Measurements from ENCODE around the gene RAB7A. TPM values are rescaled to one million over a fixed set of nuclear protein-coding genes. Genes with fewer than 3 reads are reported as not detected.

Gene RAB7A
- total and polyA plus RNA-seq, 2 of the 8 experiments (the other 6 are each of a cell fraction or from before 2014, with no cell fraction given), result 179 to 195 TPM

- Histone ChIP-seq H4K5ac (ENCODE audit: insufficient read length, low read depth, low read length) (no peak overlapping the region), H3K4me3 (ENCODE audit: extremely low read depth in 1 of 4, insufficient read depth in 2 of 4, low read depth in 3 of 4, low read length in 4 of 4) (no peak overlapping the region), H2BK20ac (ENCODE audit: low read length) (no peak overlapping the region), H3K9me3 (ENCODE audit: insufficient read depth in 2 of 2, low read depth in 1 of 2, low read length in 1 of 2) (no peaks in the 10 kb centered on the region), H3K9ac (replicated peaks in 1 of 4; ENCODE audit: extremely low read depth in 1 of 4, low read depth in 3 of 4, low read length in 3 of 4) (no peak overlapping the region), H2AFZ (ENCODE audit: low read length) (no peak overlapping the region), H3K4ac (replicated peaks; ENCODE audit: insufficient read length, low read depth, low read length) (no peak overlapping the region), H2BK12ac (ENCODE audit: low read depth, low read length) (no peak overlapping the region), H3K36me3 (ENCODE audit: control insufficient read depth in 2 of 4, insufficient read depth in 4 of 4, low read length in 3 of 4) (peaks cover 22 to 64% (median 54%) of the 10 kb centered on the region in 4 experiments; a peak in 7 of 8 replicates), H3K18ac (ENCODE audit: extremely low read depth, low read length) (no peak overlapping the region), H2BK15ac (ENCODE audit: low read length) (no peak overlapping the region), H3K14ac (ENCODE audit: insufficient read length) (no peak overlapping the region), H3K4me2 (ENCODE audit: insufficient read depth in 1 of 2, low read depth in 2 of 2, low read length in 2 of 2) (no peak overlapping the region), H2BK120ac (replicated peaks; ENCODE audit: low read depth, low read length) (no peak overlapping the region), H4K91ac (replicated peaks; ENCODE audit: insufficient read length, low read length) (no peak overlapping the region), H3K27ac (ENCODE audit: low read depth, low read length) (no peak overlapping the region; the same call in 1 of the 2 replicates), H3K23ac (ENCODE audit: insufficient read length) (no peak overlapping the region), H3K56ac (replicated peaks; ENCODE audit: insufficient read length, low read depth, low read length) (no peak overlapping the region), H3K23me2 (ENCODE audit: low read depth, low read length) (peaks cover 3% of the 10 kb centered on the region; the same call in 1 of the 2 replicates), H3K79me1 (ENCODE audit: low read depth, low read length) (peaks cover 6% of the 10 kb centered on the region; the same call in 1 of the 2 replicates), H3K79me2 (ENCODE audit: control insufficient read depth in 1 of 2, insufficient read depth in 2 of 2, low read length in 2 of 2) (peaks cover 0 to 7% of the 10 kb centered on the region in 2 experiments; a peak in 1 of 4 replicates), H2BK5ac (ENCODE audit: low read depth, low read length) (no peak overlapping the region), H4K8ac (ENCODE audit: extremely low read depth, insufficient read depth, low read length) (no peak overlapping the region), H3K27me3 (replicated peaks in 1 of 4; ENCODE audit: control insufficient read depth in 3 of 4, extremely low read depth in 1 of 4, insufficient read depth in 3 of 4, low read length in 3 of 4) (no peaks in the 10 kb centered on the region; a peak in 1 of 7 replicates), H2AK5ac (ENCODE audit: low read depth, low read length) (no peak overlapping the region), H4K20me1 (replicated peaks in 1 of 2; ENCODE audit: control insufficient read depth in 1 of 2, insufficient read depth in 2 of 2, low read length in 2 of 2) (peaks cover 4 to 12% of the 10 kb centered on the region in 2 experiments), H3K4me1 (replicated peaks in 1 of 4; ENCODE audit: control insufficient read depth in 3 of 4, insufficient read depth in 4 of 4, low read length in 3 of 4) (peaks cover 0 to 2% (median 0%) of the 10 kb centered on the region in 4 experiments; a peak in 3 of 7 replicates)
- DNase-seq (ENCODE audit: low read depth in 1 of 2, low spot score in 2 of 2) (no peak), FAIRE-seq (no peak)
- POLR2A ChIA-PET (ENCODE audit: partially characterized antibody), result interaction anchor here (0.5 to 0.8 kb wide), 2 partner anchors 74 to 787 kb away, joined by 3 read pairs; no protein-coding TSS in a partner anchor
- 95% methylated on average over 3 of the region's 3 CpGs; no CpG with 5 or more reads in 1 of the 2 experiments for WGBS, 2 experiments (ENCODE audit: extremely low coverage in 1 of 2, insufficient coverage in 1 of 2, insufficient read length in 1 of 2, insufficient replicate concordance in 2 of 2, low coverage in 1 of 2, low lambda C conversion rate in 2 of 2, missing lambda C conversion rate in 1 of 2)
- CTCF ChIA-PET (ENCODE audit: partially characterized antibody), result interaction anchor here (1.3 to 2.6 kb wide), 4 partner anchors 10 to 27 kb away, joined by 3 to 16 read pairs (median 3); no protein-coding TSS in a partner anchor
- no peak for TF ChIP-seq RNF2 (IDR thresholded peaks at IDR 0.05; ENCODE audit: borderline replicate concordance, low read depth, low read length, missing control alignments, poor library complexity, severe bottlenecking)
- TF ChIP-seq KDM5A (IDR thresholded peaks at IDR 0.05; ENCODE audit: low read length), result no peak
- TF ChIP-seq SP4 (IDR thresholded peaks at IDR 0.05; ENCODE audit: low read length), result no peak
- no peak for TF ChIP-seq SP2 (IDR thresholded peaks at IDR 0.05; ENCODE audit: low read length)
- no peak for TF ChIP-seq SRF (IDR thresholded peaks at IDR 0.05; ENCODE audit: low read depth, low read length)
- no peak for TF ChIP-seq SIX5 (IDR thresholded peaks at IDR 0.05; ENCODE audit: low read depth, low read length)
- TF ChIP-seq EP300 (IDR thresholded peaks at IDR 0.05; ENCODE audit: borderline replicate concordance in 1 of 2, low read depth in 2 of 2, low read length in 2 of 2), result no peak
- TF ChIP-seq NRF1 (IDR thresholded peaks at IDR 0.05; ENCODE audit: low read depth, low read length), result no peak
- TF ChIP-seq HDAC6 (IDR thresholded peaks at IDR 0.05; ENCODE audit: low read depth, low read length), result no peak
- no peak for TF ChIP-seq GABPA (IDR thresholded peaks at IDR 0.05; ENCODE audit: borderline replicate concordance, insufficient read depth, low read length)
- no peak for TF ChIP-seq SIN3A (conservative IDR thresholded peaks at IDR 0.05 in 1 of 2, IDR thresholded peaks at IDR 0.05 in 1 of 2; ENCODE audit: low read depth in 1 of 2, low read length in 2 of 2)
- TF ChIP-seq FOSL1 (IDR thresholded peaks at IDR 0.05; ENCODE audit: insufficient read depth, low read depth, low read length), result no peak
- TF ChIP-seq POU5F1 (IDR thresholded peaks at IDR 0.05; ENCODE audit: low read depth, low read length), result no peak
Measured at GRCh38 chr3:128808672-128809071, 82.7 kb downstream of the RAB7A start.

Data from H1 (cell line).